Measurements from ENCODE around the gene GUCY1A1. TPM values are rescaled to one million over a fixed set of nuclear protein-coding genes. Genes with fewer than 3 reads are reported as not detected.

The GUCY1A1 gene
- total and polyA plus RNA-seq, 9 donors, result 10.2 to 18.3 (median 13.7) TPM

DNA sequence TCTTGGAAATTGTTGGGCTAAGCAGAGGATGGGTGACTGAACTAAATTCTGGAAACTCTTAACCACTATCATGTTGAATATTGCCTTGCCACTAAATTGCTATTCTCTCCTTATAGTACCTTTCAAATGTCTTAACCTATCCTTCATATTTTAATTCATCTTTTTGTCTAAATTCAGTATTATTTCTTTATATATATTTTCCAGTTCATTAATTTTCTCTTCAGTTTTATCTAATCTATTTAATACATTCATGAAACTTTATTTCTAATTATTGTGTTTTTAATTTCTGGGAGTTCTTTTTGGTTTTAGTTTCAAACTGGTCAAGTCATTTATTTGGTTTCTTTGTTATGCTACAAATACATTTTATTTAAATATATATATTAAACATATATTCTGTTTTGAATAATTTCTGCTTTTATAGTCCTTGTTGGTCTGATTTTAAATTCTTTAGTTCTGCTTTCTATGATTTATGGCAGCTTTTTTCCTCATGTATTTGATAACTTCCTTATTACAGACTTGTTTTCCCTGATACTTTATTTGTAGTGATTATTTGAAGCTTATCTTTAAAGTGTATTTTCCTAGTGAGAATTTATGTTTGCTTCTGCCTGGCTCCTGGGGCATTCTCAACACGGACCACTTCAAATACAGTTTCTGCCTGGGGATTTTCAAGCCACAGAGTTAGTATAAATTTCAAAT, 8.5 kb upstream of the GUCY1A1 start:
- no CpG with 5 or more reads among the region's 1 CpG for WGBS (ENCODE audit: insufficient coverage)
- Histone ChIP-seq H3K4me1 (ENCODE audit: control insufficient read depth, insufficient read depth, low read length) (no peaks in the 10 kb centered on the region), H3K27ac (ENCODE audit: low read length) (no peak overlapping the region)

DNA sequence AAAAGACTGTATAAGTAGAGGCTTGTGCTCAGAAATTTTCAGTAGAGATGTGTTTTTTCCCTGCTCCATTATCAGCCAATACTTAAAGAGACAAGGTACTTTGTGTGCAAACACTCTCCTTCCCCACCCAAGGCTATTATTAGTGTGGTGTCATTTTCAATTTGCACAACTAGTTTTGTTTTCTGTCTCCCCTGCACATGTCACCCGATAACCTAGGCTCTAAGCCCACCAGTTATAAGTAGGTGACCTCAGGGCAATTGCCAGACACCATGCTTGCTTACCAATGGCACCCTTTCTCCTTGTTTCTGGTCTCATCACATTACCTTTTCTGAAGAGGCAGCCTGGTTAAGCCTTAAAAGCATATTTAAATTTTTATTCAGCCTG, 8.0 kb upstream of the GUCY1A1 start:
- Histone ChIP-seq H3K36me3 (ENCODE audit: control insufficient read depth, insufficient read depth, low read length) (no peaks in the 10 kb centered on the region), H3K9me3 (replicated peaks; ENCODE audit: control insufficient read depth, low read depth, low read length) (no peaks in the 10 kb centered on the region), H3K4me3 (ENCODE audit: low read length) (no peak overlapping the region), H3K4me1 (ENCODE audit: control insufficient read depth, insufficient read depth, low read length) (no peaks in the 10 kb centered on the region), H3K27me3 (ENCODE audit: control insufficient read depth, insufficient read depth, low read length) (no peaks in the 10 kb centered on the region), H3K27ac (ENCODE audit: low read length) (no peak overlapping the region)
- DNase-seq, result no peak
- 89% methylated on average over 1 of the region's 1 CpG for whole genome bisulfite sequencing (ENCODE audit: insufficient coverage)

More for the DNA sequence above, 8.5 kb upstream of the GUCY1A1 start:
- H3K36me3 ChIP-seq (ENCODE audit: control insufficient read depth, insufficient read depth, low read length), result no peaks in the 10 kb centered on the region
- H3K27me3 ChIP-seq (ENCODE audit: control insufficient read depth, insufficient read depth, low read length), result no peaks in the 10 kb centered on the region
- H3K9me3 ChIP-seq (replicated peaks; ENCODE audit: control insufficient read depth, low read depth, low read length), result no peaks in the 10 kb centered on the region
- H3K4me3 ChIP-seq (ENCODE audit: low read length), result no peak overlapping the region
- no peak for DNase-seq

DNA sequence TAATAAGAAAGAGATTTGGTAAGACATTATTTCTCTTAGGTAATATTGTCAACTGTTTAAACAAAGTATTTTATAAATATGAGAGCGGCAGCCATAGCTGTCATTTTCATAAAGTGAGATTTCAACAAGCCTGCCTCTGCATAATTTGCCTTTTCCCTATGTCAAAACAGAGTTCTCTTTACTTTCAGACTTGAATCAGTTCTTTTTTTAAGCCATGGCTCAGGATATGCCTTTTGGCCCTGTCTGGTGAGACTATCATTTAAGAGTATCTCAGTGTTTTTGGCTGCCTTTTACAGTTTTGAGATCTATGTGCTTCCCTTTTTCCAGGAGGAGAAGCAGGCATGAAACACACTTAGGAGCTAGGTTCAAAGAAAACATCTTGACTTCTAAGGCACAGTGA, 7.5 kb upstream of the GUCY1A1 start:
- H3K27me3 ChIP-seq (ENCODE audit: control insufficient read depth, insufficient read depth, low read length), result no peaks in the 10 kb centered on the region
- H3K9me3 ChIP-seq (replicated peaks; ENCODE audit: control insufficient read depth, low read depth, low read length), result no peaks in the 10 kb centered on the region
- H3K36me3 ChIP-seq (ENCODE audit: control insufficient read depth, insufficient read depth, low read length), result no peaks in the 10 kb centered on the region
- H3K27ac ChIP-seq (ENCODE audit: low read length), result no peak overlapping the region
- WGBS (ENCODE audit: insufficient coverage), result no CpG with 5 or more reads among the region's 1 CpG
- H3K4me3 ChIP-seq (ENCODE audit: low read length), result no peak overlapping the region
- no peak for DNase-seq
- H3K4me1 ChIP-seq (ENCODE audit: control insufficient read depth, insufficient read depth, low read length), result no peaks in the 10 kb centered on the region

DNA sequence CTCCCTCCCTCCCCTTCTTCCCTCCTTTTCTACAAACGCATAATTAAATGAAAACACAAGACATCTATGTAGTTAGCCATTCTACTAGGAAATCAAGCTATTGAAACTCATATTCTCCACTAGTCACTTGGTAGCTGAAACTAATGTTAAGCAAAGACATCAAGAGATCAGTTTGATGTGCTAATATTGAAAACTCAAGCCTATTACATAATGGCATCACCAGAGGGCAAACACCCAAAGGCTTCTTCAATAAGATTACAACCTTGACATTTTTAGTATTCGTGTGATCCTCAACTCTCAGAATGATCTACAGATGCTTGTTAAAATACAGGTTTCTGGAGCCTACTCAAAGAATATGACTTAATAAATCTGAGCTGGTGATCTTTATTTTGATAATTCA, 6.2 kb upstream of the GUCY1A1 start:
- WGBS (ENCODE audit: insufficient coverage), result no CpG with 5 or more reads among the region's 2 CpGs
- H3K4me3 ChIP-seq (ENCODE audit: low read length), result no peak overlapping the region
- no peak for DNase-seq
- no peaks in the 10 kb centered on the region for H3K9me3 ChIP-seq (replicated peaks; ENCODE audit: control insufficient read depth, low read depth, low read length)
- H3K27ac ChIP-seq (ENCODE audit: low read length), result no peak overlapping the region
- no peaks in the 10 kb centered on the region for H3K36me3 ChIP-seq (ENCODE audit: control insufficient read depth, insufficient read depth, low read length)
- no peaks in the 10 kb centered on the region for H3K4me1 ChIP-seq (ENCODE audit: control insufficient read depth, insufficient read depth, low read length)
- no peaks in the 10 kb centered on the region for H3K27me3 ChIP-seq (ENCODE audit: control insufficient read depth, insufficient read depth, low read length)

DNA sequence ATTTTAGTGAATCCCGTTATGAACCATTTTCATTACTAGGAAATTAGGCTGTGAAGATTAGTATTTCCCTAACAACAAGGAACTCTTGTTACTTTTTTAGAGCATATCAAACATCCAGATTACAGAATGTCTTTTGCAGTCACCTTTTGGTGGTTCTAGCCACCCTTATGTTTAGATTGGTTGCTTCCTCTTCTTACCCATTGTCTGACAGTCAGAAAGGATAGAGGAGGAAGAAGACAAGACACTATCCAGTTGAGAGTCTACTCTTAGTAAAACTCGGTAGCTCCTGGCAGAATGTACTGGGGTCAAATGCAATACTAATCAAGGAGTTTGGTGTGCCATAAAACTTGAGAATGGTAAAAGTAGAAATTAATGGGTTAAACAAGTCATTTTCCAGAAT, 1.6 kb upstream of the GUCY1A1 start:
- H3K4me1 ChIP-seq (ENCODE audit: control insufficient read depth, insufficient read depth, low read length), result no peaks in the 10 kb centered on the region
- H3K4me3 ChIP-seq (ENCODE audit: low read length), result no peak overlapping the region
- no peak overlapping the region for H3K27ac ChIP-seq (ENCODE audit: low read length)
- peaks cover 5% of the 10 kb centered on the region for H3K27me3 ChIP-seq (ENCODE audit: control insufficient read depth, insufficient read depth, low read length)
- DNase-seq, result no peak
- H3K9me3 ChIP-seq (replicated peaks; ENCODE audit: control insufficient read depth, low read depth, low read length), result no peaks in the 10 kb centered on the region
- H3K36me3 ChIP-seq (ENCODE audit: control insufficient read depth, insufficient read depth, low read length), result no peaks in the 10 kb centered on the region
- WGBS (ENCODE audit: insufficient coverage), result 80% methylated on average over 1 of the region's 2 CpGs

DNA sequence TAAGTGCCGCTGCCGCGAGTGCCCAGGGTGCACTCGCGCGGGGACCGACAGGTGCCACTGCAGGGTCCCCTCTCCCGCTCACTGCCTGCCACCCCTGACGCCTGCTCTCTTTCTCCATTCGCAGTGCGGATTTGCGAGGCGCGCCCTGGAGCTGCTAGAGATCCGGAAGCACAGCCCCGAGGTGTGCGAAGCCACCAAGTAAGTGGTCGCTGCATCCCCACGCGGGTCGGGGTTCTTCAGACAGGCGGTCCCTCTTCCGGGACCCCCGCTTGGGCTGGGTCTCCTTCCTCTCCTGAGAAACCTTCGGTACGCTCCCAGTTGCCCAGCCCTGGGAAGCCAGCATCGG, 547 bp downstream of the GUCY1A1 start:
- Histone ChIP-seq H3K4me3 (ENCODE audit: low read length) (peak overlapping the region; percentile 45), H3K36me3 (ENCODE audit: control insufficient read depth, insufficient read depth, low read length) (no peaks in the 10 kb centered on the region), H3K27ac (ENCODE audit: low read length) (peak overlapping the region; percentile 62), H3K9me3 (replicated peaks; ENCODE audit: control insufficient read depth, low read depth, low read length) (no peaks in the 10 kb centered on the region), H3K27me3 (ENCODE audit: control insufficient read depth, insufficient read depth, low read length) (peaks cover 5% of the 10 kb centered on the region), H3K4me1 (ENCODE audit: control insufficient read depth, insufficient read depth, low read length) (no peaks in the 10 kb centered on the region)
- 0% methylated on average over 26 of the region's 27 CpGs for WGBS (ENCODE audit: insufficient coverage)
- DNase-seq, result peak; percentile 53

DNA sequence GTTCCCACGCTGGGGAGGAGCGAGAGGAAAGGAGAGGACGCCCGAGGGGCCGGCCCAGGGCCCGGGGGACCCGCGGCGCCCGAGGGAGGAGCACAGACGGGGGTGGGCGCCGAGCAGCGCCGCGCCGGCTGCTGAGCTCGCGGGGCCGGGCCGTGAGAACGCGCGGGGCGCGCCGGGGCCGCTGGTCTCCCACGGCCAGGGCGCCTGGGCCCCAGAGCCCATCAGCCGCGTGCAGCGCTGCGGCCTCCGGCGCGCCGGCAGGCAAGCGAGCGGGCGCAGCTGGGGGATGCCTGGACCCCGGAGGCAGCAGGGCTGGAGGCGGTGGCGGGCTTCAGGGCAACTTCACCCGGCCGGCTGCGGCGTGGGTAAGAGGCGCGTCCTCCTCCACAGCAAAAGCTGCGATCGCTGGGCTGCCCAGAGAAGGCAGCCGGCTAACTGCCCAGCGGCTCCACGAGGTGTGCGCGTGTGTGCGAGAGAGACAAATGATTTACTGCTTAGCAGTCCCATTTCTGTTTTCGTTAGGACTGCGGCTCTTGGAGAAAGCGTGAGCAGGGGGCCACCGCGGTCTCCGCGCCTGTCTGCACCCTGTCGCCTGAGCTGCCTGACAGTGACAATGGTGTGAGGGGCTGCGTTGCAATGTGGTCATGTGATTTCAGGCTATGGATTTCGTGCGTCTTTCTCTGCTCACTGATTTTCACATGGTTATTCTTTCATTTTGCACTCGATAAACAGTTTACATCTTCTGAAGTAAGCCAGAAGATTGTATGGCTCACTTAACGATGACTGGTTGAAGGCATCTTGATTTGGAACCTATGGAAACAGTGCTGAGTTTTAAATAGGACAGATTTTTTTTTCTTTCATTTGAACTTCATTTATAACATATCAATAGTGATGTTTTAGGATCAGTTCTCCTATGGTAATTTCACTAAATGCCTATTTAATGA, 1.2 kb downstream of the GUCY1A1 start:
- Histone ChIP-seq H3K36me3 (ENCODE audit: control insufficient read depth, insufficient read depth, low read length) (no peaks in the 10 kb centered on the region), H3K4me3 (ENCODE audit: low read length) (peak overlapping the region; percentile 52), H3K27ac (ENCODE audit: low read length) (peak overlapping the region; percentile 74), H3K4me1 (ENCODE audit: control insufficient read depth, insufficient read depth, low read length) (no peaks in the 10 kb centered on the region), H3K27me3 (ENCODE audit: control insufficient read depth, insufficient read depth, low read length) (peaks cover 5% of the 10 kb centered on the region), H3K9me3 (replicated peaks; ENCODE audit: control insufficient read depth, low read depth, low read length) (no peaks in the 10 kb centered on the region)
- peak; percentile 66 for DNase-seq
- under 1% methylated on average over 66 of the region's 71 CpGs for WGBS (ENCODE audit: insufficient coverage)

DNA sequence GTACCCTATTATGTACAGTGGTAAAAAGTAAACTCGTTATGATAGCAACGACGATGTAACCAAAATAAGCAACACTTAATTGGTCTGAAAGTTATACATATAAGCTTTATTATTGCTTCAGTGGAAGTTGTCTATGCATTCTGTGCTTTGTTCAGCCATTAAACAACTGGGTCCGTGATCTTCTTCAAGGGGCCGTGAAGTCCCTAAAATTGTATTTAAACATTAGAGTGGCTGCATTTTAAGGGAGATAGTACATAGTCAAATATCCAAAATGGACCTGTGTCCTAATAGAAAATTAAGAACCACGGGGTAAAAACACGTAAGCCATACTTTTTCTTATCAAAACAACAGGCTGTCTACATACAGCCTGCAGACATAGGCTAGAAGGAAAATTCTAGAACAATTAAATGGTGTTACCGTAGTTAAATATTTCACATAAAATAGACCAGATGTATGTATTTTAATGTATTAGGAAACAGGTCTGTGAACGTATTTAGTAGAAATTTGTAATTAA, 2.1 kb downstream of the GUCY1A1 start:
- Histone ChIP-seq H3K27me3 (ENCODE audit: control insufficient read depth, insufficient read depth, low read length) (peaks cover 5% of the 10 kb centered on the region), H3K4me3 (ENCODE audit: low read length) (peak overlapping the region; percentile 52), H3K9me3 (replicated peaks; ENCODE audit: control insufficient read depth, low read depth, low read length) (no peaks in the 10 kb centered on the region), H3K27ac (ENCODE audit: low read length) (peak overlapping the region; percentile 2), H3K36me3 (ENCODE audit: control insufficient read depth, insufficient read depth, low read length) (no peaks in the 10 kb centered on the region), H3K4me1 (ENCODE audit: control insufficient read depth, insufficient read depth, low read length) (no peaks in the 10 kb centered on the region)
- no CpG with 5 or more reads among the region's 9 CpGs for WGBS (ENCODE audit: insufficient coverage)
- DNase-seq, result no peak

DNA sequence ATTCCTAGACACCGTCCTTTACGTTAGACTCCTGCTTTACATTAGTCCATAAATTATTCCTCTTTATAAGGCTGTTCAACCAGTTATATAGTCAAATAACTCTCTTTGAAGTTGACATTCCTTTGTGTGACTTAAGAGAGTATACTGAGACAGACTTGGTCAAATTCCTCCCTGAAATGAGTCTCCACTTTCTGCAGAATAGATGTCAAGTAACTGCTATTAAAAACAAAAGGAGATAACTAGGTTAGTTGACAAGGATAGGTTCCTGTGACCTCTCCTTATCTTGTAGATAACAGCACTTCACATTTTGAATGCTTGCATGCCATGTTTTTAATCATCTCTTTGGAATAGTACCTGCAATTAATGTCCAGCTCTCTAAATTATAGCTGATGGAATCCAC, 5.7 kb downstream of the GUCY1A1 start:
- H3K4me1 ChIP-seq (ENCODE audit: control insufficient read depth, insufficient read depth, low read length), result no peaks in the 10 kb centered on the region
- no peaks in the 10 kb centered on the region for H3K9me3 ChIP-seq (replicated peaks; ENCODE audit: control insufficient read depth, low read depth, low read length)
- H3K36me3 ChIP-seq (ENCODE audit: control insufficient read depth, insufficient read depth, low read length), result no peaks in the 10 kb centered on the region
- H3K4me3 ChIP-seq (ENCODE audit: low read length), result no peak overlapping the region
- H3K27me3 ChIP-seq (ENCODE audit: control insufficient read depth, insufficient read depth, low read length), result no peaks in the 10 kb centered on the region
- no peak overlapping the region for H3K27ac ChIP-seq (ENCODE audit: low read length)
- no CpG with 5 or more reads among the region's 2 CpGs for WGBS (ENCODE audit: insufficient coverage)
- DNase-seq, result no peak

DNA sequence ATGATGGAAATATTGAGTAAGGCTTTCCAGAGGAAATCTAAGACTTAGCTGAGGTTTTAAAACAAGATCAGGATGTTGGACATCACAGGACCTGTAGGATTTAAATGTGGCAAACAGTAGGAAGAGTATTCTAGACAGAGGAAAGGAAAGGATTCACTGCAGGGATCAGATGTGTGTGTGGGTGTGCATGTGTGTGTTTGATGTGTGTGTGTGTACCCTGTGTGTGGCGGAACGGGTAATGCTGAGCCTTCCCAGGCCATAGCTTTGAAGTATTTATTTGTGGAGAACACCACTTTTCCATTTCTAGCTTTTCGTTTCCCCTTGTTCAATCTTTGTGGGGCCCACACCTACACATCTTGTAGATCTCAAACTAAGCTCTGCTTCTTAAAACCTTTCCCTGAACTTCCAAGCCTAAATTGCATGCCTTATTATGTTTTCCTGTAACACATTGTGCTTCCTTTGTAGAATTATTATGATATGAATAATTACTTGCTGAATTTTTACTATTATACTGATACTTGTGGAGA, 6.9 kb downstream of the GUCY1A1 start:
- Histone ChIP-seq H3K36me3 (ENCODE audit: control insufficient read depth, insufficient read depth, low read length) (no peaks in the 10 kb centered on the region), H3K27me3 (ENCODE audit: control insufficient read depth, insufficient read depth, low read length) (no peaks in the 10 kb centered on the region), H3K4me1 (ENCODE audit: control insufficient read depth, insufficient read depth, low read length) (no peaks in the 10 kb centered on the region), H3K27ac (ENCODE audit: low read length) (no peak overlapping the region), H3K4me3 (ENCODE audit: low read length) (no peak overlapping the region), H3K9me3 (replicated peaks; ENCODE audit: control insufficient read depth, low read depth, low read length) (no peaks in the 10 kb centered on the region)
- no CpG with 5 or more reads among the region's 3 CpGs for WGBS (ENCODE audit: insufficient coverage)
- DNase-seq, result peak; percentile 39

Measured in muscle of leg (tissue), 11 donors.